Globus pallidus (tissue), 1 donor: ENCODE measurements around the gene UBXN4.
"Not testable (repeated sequence)": the region's sequence is repeated elsewhere in the genome, so short reads cannot be mapped to it uniquely, and the experiment has no call there.

Experiments
- DNase-seq: peaks from one replicate; pipeline ENCODE4 v3.0.0-alpha.2; 2015; ENCODE audit warnings: low spot score

UBXN4 gene

DNA sequence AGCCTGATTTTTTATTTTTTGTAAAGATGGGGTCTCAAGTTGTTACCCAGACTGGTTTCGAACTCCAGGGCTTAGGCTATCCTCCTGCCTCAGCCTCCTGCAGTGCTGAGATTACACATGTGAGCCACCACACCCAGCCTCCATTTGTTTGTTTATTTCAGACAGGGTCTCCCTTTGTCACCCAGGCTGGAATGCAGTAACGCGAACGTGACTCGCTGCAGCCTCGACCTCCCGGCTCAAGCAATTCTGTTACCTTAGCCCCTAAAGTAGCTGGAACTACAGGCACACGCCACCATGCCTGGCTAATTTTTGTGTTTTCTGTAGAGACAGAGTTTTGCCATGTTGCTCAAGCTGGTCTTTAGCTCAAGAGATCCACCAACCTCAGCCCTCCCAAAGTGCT lies 27.2 kb downstream of the UBXN4 start:
- no peak for DNase-seq

DNA sequence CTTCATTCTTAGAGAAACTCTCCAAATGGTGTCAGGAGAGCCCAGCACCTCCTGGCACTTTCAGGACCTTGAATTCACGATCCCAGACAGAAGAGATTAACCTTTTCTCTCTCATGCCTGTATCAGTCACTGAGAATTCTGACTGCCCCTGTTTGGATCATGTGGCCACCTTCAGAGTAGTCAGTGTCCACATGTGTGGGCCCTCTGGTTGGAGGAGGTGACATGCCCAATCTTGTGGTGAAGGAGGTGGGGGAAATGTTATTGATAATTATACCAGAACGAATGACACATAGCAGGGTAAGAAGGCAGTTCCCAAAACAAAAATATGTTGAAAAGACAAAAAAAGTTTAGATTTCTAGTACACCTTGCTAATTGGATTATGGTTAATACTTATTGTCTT lies 31.7 kb downstream of the UBXN4 start:
- no peak for DNase-seq

DNA sequence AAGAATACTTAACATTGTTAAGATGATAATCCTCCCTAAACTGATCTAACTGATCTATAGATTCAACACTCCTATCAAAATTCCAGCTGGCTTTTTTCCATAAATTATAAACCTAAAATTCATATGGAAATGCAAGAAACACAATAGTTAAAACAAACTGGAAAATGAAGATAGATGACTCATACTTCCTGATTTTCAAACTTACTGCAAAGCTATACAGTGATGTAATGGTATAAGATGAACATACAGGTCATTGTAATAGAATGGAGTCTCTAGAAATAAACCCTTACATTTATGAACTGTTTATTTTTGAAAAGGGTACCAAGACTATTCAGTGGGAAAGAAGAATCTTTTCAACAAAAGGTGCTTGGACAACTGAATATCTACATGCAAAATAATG lies 32.3 kb downstream of the UBXN4 start:
- DNase-seq, result no peak

DNA sequence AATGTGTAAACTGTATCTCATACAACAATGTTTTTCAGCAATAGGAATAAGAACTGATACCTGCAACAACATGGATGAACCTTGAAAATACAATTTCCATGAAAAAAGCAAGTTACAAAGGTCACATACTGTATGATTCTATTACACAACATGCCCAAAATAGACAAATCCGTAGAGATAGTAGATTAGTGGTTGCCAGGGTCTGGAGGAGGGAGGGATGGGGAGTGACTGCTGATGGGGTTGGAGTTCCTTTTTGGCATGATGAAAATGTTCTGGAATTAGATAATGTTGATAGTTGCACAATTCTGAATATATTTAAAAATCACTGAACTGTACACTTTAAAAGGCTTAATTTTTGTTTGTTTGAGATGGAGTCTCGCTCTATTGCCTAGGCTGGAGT lies 33.8 kb downstream of the UBXN4 start:
- no peak for DNase-seq

DNA sequence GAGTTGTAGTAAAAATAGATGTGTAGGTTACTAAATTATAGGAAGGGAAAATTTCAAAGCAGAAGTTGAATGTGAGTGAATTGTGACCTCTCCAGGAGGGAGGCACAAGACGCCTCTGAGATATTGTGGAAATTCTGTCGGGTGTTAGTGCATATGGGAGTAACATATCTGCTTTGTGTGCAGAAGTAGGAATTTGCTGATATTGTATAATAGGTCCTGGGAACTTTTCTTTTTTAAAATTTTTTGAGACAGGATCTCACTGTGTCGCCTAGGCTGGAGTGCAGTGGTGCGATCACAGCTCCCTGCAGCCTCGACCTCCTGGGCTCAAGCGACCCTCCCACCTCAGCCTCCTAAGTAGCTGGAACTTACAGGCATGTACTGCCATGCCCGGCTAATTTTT lies 34.7 kb downstream of the UBXN4 start:
- DNase-seq, result no peak

DNA sequence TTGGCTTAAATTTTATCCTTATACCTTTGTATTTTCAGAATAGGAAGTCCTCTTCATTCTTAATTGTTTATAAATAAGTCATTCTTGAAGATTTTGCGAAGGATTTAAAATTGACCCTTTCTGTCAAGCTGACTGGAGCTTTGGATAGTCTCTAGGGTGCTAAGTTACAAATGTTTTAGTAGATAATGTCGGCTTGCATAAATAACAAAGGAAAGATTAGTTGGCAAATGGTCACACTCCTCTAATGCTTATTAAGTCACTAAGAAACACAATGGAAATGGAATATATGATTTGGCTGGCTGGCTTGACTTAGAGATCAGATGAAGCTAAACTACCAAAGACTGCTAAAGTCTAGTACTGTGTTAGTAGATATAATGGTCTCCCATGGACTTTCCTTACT lies 40.6 kb downstream of the UBXN4 start:
- DNase-seq, result no peak

DNA sequence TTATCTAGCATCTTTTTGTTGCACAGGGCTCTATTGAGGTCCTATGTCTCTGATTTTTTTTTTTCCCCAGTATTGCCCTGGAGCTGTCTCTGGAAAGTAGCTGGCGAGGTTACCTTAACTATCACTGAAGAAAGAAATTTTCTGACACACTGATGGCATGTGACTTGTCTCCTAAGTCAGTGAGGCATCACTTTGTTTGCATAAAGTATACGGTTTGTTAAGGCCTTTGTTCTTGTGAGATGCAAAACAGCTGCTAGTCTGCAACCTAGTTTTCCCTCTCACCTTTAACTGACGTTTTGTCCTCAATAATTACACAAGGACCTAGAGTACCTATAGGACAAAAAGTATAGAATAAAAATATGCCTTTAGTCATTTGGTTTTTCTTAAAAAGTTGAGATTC lies 41.8 kb downstream of the UBXN4 start:
- no peak for DNase-seq

DNA sequence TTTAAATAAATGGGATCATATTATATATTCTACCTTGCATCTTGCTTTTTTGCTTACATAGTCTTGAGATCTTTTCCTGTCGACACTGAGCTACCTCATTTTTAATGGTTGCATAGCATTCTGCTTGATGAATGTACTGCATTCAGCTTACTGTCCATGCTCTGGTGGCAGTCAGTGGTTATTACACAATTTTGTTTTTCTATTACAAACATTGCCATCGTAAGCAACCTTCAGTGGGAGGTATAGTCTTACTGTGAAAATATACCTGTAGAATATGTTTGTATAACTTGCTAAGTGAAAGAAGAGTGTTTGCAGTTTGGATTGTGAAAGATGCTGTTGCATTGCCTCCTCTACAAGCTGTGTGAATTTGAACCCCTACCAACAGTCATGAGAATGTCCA lies 43.4 kb downstream of the UBXN4 start:
- no peak for DNase-seq

DNA sequence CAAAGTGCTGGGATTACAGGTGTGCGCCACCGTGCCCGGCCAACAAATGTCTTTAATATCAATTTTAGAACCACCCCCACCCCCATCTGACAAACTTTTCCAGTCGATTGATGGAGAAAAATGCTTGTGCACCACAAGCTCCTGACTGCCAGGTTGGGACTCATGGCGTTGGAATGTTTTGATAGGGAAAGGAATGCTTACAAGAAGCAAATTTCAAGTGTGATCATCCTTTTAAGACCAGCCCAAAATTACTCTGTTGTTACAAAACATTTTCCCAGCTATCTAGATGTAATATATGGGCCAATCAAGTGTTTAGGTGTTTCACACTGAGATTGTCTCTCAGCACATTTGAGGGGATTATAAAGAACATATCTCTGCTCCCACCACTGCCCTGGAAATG lies 45.2 kb downstream of the UBXN4 start:
- DNase-seq, result no peak

DNA sequence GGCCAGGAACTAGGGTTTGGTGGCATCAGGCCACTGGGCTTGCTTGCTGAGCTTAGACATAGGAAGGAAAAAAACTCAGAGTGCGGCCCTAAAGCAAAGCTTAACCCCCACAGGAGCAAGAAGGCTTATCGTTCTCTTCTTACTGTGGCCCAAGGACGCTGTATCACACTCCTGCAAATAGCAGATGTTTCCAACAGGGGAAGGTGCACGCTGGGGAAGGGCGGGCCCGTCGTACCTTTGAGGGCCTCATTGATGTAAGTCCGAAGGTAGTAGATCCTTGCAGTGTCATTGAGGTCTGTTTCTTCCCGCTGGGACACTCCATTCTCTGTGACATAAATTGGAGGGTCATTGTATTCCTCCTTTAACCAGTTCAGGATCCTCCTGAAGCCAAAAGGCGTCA lies 48.8 kb downstream of the UBXN4 start:
- no peak for DNase-seq

DNA sequence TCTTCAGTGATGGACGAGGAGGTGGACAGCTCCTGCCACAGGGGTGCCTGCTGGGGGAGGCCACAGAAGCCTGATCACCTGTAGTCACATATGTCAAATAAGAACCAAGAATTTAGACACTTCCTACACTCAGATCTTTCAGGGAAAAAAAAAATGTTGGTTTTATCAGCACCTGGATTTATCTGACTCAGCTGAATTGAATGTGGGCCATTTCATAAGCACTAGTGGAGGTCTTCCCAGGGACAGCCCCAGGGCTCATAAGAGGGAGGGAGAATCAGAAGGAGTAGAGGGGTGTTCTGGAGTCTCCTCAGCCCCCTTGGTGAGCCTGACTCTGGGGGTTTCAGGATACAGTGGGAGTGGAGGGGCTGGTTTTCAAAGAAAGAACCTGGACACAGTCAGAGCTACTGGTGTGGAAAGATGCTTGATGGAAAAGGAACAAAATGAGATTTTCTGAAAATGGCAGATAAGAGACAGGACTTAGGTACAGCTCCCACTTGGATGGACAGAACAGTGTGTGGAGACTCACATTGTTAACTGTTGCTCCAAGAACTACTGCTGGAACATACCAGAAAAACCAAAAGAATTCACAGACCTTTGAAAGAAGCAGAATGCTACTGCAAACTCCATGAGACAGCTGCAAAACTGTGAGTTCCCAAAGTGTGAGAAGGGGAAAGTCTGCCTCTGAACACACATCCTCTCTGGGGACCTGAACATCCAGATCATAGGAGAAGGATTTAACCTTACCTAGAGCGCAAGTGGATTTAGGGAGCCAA lies 49.9 kb downstream of the UBXN4 start:
- no peak for DNase-seq

DNA sequence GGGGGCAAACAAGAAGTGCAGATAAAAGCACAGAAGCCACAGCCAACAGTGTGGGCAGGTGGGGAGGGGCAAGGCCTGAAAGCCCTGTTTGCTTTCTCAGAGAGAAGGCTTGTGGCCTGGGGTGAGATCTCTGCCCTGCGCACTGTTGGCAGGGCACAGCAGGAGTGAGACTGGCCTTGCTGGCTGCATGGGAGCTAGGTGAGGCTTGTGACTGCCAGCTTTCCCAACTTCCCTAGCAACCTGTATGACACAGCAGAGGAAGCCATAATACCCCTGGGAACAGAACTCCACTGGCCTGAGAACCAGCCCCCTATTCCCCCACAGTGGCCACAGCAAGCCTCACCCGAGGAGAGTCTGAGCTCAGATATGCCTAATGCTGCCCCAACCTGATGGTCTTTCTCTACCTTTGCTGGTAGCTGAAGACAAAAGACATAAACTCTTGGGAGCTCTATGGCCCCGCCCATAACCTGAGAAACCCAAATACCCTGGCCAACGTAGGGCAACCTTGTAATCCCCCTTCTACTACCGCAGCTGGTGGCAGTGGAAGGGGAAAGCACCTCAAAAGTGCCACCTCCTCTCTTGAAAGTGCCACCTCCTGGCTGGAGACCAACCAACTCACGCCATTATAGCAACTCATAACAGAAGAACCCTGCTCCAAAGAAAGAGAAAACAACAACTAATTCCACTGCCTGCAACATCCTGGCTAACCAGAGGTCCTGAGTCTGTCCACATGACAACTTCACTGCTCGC lies 50.9 kb downstream of the UBXN4 start:
- no peak for DNase-seq

DNA sequence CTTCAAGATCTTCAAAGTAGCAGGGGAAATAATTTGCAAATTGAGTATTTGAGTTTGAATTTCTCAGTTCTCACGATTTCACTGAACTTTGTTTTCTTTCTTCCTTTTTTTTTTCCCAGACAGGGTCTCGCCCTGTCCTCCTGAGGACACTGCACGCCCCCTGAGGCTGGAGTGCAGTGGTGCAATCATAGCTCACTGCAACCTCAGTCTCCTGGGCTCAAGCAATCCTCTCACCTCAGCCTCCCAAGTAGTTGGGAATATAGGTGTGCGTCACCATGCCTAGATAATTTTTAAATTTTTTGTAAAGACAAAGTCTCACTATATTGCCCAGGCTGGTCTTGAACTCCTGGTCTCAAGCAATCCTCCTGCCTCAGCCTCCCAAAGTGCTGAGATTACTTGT lies 54.0 kb downstream of the UBXN4 start:
- not testable (repeated sequence) for DNase-seq

DNA sequence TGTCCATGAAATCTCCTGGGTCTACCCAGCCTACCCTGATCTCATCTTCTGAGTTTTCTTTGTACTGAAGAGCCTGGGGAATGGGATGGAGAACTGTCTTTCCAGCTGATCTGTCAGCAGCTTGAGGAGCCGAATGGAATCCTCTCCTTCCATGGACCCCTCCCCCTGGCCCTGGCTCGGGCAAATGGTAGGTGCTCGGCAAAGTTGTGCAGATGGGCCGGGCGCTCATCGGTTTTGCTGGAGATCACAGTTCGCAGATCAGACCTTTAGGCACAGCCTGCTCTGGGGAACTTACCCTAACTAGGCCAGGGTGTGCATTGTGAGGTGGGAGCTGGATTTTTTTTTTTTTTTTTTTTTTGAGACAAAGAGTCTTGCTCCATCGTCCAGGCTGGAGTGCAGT lies 55.0 kb downstream of the UBXN4 start:
- no peak for DNase-seq

DNA sequence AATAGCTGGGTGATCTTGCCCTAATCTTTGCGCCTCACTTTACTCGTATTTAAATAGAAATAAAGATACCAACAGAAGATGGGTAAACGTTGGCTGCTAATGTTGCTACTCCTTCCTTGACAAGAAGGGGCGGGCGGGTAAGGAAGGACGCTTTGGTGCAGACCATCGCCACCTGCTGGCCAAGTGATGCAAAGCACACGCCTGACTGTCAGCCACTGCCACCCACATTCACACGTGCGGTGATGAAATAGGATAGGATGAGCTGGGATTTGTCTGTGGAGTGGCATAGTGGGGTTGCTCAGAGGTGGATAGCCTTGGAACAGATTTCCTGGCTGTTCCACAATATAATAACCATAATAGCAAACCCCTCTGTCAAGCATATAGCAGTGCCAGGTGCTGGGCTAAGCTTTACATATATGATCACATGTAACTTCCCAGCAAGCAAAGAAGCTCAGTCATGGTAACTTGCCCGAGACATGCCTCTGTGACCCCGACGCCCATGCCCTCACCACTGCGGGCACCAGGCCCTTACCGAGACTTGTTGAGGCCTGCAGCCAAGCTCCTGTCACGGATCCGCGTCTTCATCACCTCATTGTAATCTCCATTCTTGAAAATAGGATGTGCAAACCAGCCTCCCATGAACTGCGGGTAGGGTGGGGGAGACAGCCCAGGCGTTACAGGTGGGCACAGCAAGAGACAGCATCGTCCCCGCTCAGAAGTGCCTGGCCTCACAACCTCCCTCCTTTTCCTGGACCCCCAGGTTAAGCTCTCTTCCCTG lies 56.0 kb downstream of the UBXN4 start:
- peak; percentile 40 for DNase-seq

DNA sequence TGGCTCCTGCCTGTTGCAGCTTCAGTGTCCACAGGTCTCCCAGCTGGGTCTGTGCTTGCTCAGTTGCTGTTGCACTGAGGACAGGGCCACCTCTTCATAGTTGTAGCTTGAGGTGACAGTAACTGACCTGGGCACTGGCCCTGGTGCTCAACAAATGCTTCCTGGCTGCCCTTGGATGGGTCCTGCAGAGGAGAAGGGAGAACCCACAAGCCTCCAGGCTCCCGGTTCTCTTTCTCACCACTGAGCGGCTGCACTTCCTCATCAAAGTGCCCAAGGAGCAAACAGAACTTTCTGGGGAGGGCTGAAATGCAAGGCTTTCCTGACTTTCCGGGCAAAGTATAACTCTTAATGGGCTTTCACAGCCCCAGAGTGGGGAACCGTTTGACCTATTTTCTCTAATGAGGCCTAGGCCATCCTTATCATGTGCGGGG lies 56.6 kb downstream of the UBXN4 start:
- no peak for DNase-seq

DNA sequence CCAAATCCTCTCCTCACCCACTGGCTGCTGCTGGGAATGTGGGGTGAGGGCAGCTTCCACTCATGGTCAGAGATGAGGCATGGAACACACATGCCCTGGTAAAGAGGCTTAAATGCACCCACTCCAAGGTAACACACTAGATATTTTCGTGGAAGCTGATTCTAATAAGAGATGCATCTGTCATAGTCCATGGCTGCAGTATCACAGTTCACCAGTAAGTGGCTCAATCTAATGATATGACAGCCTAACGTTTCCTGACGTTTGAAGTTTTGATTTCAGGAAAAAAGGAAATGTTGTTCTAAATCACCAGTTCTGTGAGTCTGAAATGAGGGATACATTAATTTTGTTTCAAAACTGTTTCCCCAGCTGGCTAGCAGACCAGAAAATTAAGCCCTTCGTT lies 57.1 kb downstream of the UBXN4 start:
- DNase-seq, result no peak

DNA sequence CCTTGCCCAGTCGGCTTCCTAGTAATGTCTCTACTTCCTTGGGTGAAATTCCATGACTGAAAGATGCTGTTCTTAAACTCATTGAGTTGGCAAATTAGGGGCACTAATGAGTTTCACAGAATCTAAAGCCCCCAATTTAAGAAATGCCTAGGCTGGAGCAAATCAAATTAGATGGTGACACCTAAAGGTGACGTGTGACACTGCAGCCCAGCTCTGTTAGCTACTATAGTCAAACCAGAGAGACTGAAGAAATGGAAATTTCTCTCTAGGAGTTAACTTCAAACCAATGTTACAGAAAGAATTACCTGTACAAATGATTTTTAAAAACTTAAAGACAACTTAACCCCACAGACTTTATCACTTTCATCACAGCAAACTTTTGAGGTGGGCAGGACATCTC lies 58.1 kb downstream of the UBXN4 start:
- DNase-seq, result no peak

DNA sequence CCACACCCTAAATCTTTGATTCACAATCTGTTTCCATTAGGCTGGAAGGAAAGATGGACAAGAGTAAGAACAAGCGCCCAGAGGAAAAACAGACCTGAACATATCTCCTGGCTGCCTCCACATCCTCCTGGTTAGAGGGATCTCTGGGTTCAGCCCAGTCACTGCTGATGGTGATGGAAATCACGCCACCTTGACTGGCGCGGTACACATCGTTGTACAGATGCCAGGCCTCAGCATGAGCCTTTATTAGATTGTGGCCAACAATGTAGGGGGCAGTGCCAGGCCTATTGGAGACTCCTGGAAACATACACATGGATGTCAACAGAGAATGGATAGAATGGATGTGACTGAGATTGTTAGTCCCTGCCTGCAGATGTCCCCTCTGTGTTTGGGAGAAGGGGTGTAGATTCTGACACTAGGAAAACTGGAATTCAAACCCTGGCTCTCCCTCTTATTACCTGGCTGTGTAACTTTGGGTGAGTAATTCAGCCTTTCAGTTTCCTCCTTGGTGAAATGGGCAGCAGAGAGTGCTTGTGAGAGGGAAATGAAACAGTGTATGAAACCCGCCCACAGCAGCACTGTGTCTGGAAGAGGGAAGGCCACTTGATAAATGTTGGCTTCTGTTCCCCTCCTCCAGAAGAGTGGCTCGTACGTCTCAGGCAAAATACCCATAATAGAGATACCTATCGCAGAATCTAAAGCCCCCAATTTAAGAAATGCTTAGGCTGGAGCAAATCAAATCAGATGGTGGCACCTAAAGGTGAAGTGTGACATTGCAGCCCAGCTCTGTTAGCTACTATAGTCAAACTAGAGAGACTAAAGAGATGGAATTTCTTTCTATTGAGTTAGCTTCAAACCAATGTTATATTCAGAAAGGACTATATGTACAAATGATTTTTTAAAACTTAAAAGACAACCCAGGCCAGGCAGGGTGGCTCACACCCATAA lies 59.1 kb downstream of the UBXN4 start:
- no peak for DNase-seq

DNA sequence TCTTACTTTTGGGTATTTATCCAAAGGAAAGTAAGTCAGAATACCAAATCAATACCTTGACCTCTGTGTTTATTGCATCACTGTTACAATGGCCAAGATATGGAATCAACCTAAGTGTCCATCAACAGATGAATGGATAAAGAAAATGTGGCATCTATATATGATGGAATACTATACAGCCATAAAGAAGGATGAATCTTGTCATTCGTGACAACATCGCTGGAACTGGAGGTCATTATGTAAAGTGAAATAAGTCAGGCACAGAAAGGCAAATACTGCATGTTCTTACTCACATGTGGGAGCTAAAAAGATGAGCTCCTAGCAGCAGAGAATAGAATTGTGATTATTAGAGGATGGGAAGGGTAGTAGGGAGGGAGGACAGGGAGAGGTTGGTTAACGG lies 60.7 kb downstream of the UBXN4 start:
- no peak for DNase-seq

DNA sequence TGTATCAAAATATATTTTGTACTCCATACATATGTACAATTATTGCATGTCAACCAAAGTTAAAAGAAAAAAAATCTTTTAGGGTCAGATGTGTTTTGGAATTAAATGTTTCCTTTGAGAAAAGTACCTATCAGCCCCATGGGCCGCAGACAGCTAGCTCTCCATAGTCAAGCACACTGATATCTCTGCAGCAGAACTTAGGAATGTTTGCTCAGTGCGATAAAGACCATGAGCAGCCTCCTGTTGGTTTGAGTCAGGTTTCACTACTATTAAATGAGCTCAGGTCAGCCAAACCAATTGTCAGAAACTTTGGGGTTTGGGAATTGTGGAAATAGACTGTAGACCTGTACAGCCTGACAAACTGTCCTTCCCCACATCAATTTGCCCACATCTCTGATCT lies 61.6 kb downstream of the UBXN4 start:
- DNase-seq, result no peak

DNA sequence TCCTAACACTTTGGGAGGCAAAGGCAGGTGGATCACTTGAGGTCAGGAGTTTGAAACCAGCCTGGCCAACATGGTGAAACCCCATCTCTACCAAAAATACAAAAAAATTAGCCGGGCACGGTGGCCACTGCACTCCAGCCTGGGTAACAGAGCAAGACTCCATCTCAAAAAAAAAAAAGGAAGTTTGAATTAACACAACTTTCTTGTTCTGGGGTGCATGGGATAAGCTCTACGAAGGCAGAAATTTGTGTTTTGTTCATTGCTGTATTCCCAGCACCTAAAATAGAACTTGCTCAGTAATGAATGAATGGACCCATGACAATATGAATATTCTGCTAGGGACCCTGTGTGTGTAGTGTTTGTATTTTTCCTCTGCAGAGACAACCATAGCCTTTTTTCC lies 66.2 kb downstream of the UBXN4 start:
- not testable (repeated sequence) for DNase-seq
